Measurements from ENCODE around the gene TASL.
A peak's percentile ranks its signal among the peaks of the same experiment; 100 is the strongest.

The TASL gene

DNA sequence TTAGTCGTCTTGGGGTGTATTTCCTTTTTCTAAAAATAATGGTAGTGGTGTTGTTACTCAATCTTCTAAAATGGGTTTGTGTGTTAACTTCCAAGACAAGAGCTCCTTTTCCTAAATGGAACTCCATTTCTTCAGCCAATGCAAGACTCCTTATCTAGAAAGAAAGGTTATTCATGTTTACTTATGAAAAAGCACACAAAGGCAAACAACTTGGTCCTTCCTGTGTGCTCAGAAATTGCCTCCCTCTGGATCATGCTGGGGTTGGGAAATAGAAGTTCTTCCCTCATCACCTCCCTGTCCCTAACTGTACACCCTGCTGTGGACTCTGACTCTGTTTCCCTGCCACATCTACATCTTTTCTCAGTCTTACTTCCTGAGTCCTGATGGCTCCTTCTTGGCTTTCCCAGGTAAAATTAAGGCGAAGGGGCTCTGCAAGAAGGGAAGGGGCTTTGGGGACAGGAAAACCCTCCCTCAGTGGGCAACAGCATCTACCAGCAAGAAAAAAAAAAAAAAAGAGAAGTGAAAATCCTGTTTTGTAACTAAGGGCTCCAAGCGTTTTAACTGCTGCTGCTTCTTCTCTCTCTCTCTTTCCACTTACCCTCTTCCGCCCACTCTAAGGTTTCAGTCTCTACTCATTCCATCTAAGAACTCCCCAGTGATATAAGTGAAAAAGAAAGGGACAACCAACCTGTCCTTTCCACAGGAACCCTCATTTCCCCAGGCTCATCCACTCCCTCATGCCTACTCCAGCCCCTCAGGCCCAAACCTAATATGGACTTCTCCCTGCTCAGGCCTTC is 19.8 kb upstream of the TASL start:
- in situ Hi-C loops (cut with HindIII; ENCODE audit: low pct_unique_long_range_greater_than_20kb, low sequenced_read_pairs): no loop called here
- peak in 1 of 2 experiments; percentile 3 for DNase-seq (ENCODE audit: low read depth in 1 of 2, low spot score in 1 of 2)
- TF ChIP-seq JUND (IDR thresholded peaks at IDR 0.05; ENCODE audit: low read depth): no peak

GRCh38 chrX:30593440-30594200 is 16.1 kb upstream of the TASL start:
- DNase-seq (ENCODE audit: low read depth in 1 of 2, low spot score in 1 of 2): peak in 1 of 2 experiments; percentile 57
- no peak for TF ChIP-seq JUND (IDR thresholded peaks at IDR 0.05; ENCODE audit: low read depth)
- in situ Hi-C loops (cut with HindIII; ENCODE audit: low pct_unique_long_range_greater_than_20kb, low sequenced_read_pairs): no loop called here

DNA sequence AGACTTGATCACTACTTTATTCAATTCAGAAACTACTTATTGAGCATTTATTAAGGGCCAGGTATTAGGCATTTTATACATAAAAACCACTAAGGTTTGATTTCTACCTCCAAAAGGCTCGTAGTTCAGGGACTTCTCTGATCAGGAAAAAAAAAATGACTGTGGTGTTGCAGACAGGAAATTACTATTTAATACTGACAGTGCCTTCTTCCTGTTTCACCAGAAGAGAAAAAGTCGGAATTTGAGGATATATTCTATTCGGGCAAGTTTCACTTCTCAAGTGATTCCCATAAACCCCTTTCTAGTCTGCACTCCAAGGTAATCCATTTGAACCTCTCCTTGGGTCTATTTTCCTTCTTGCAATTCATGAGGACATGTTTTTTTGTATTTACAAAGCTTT is 15.3 kb upstream of the TASL start:
- in situ Hi-C loops (cut with HindIII; ENCODE audit: low pct_unique_long_range_greater_than_20kb, low sequenced_read_pairs): no loop called here
- DNase-seq (ENCODE audit: low read depth in 1 of 2, low spot score in 1 of 2): no peak
- TF ChIP-seq JUND (IDR thresholded peaks at IDR 0.05; ENCODE audit: low read depth): no peak

- in situ Hi-C loops (cut with HindIII; ENCODE audit: low pct_unique_long_range_greater_than_20kb, low sequenced_read_pairs): no loop called here
- TF ChIP-seq JUND (IDR thresholded peaks at IDR 0.05; ENCODE audit: low read depth): no peak
- DNase-seq (ENCODE audit: low read depth in 1 of 2, low spot score in 1 of 2): no peak
Observed at GRCh38 chrX:30590368-30590767, 12.8 kb upstream of the TASL start.

GRCh38 chrX:30589146-30589888 is 11.8 kb upstream of the TASL start:
- TF ChIP-seq JUND (IDR thresholded peaks at IDR 0.05; ENCODE audit: low read depth): no peak
- no peak for DNase-seq (ENCODE audit: low read depth in 1 of 2, low spot score in 1 of 2)
- in situ Hi-C loops (cut with HindIII; ENCODE audit: low pct_unique_long_range_greater_than_20kb, low sequenced_read_pairs): no loop called here

DNA sequence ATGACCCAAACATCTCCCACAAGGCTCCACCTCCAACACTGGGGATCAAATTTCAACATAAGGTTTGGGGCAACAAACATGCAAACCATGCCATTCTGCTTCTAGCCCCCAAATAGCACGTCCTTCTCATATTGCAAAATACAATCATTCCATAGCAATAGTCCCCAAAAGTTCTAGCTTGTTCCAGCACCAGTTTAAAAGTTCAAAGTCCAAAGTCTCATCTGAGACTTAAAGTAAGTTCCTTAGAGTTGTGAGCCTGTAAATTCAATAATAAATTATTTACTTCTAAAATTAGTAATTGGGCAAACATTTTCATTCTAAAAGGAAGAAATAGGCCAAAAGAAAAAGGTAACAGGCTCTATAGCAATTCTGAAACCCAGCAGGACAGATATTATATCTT is 8.9 kb upstream of the TASL start:
- DNase-seq (ENCODE audit: low read depth in 1 of 2, low spot score in 1 of 2): no peak
- TF ChIP-seq JUND (IDR thresholded peaks at IDR 0.05; ENCODE audit: low read depth): no peak
- in situ Hi-C loops (cut with HindIII; ENCODE audit: low pct_unique_long_range_greater_than_20kb, low sequenced_read_pairs): no loop called here

- no peak for TF ChIP-seq JUND (IDR thresholded peaks at IDR 0.05; ENCODE audit: low read depth)
- in situ Hi-C loops (cut with HindIII; ENCODE audit: low pct_unique_long_range_greater_than_20kb, low sequenced_read_pairs): no loop called here
- no peak for DNase-seq (ENCODE audit: low read depth in 1 of 2, low spot score in 1 of 2)
Observed at GRCh38 chrX:30582664-30583063, 5.1 kb upstream of the TASL start.

DNA sequence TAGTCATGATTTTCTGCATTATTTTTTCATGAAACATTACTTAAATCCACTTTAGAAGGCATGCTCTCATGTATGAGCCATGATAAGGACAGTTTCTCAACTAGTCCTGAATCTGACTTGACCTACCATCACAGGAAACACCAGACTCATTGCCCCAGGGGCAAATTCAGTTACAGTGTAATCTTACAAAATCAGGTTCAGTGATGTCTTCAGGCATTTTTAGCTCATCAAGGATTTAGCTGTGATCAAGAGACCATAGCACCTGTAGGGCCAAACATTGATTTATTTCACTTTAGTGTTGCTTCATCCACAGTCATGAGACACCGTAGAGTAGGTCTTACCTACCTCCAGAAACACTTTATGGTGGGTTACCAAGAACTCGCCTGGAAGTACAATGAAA is 3.1 kb upstream of the TASL start:
- no peak for TF ChIP-seq JUND (IDR thresholded peaks at IDR 0.05; ENCODE audit: low read depth)
- DNase-seq (ENCODE audit: low read depth in 1 of 2, low spot score in 1 of 2): no peak
- in situ Hi-C loops (cut with HindIII; ENCODE audit: low pct_unique_long_range_greater_than_20kb, low sequenced_read_pairs): no loop called here

- no peak for TF ChIP-seq JUND (IDR thresholded peaks at IDR 0.05; ENCODE audit: low read depth)
- DNase-seq (ENCODE audit: low read depth in 1 of 2, low spot score in 1 of 2): no peak
- in situ Hi-C loops (cut with HindIII; ENCODE audit: low pct_unique_long_range_greater_than_20kb, low sequenced_read_pairs): no loop called here
Observed at GRCh38 chrX:30576881-30577280, 685 bp downstream of the TASL start.

DNA sequence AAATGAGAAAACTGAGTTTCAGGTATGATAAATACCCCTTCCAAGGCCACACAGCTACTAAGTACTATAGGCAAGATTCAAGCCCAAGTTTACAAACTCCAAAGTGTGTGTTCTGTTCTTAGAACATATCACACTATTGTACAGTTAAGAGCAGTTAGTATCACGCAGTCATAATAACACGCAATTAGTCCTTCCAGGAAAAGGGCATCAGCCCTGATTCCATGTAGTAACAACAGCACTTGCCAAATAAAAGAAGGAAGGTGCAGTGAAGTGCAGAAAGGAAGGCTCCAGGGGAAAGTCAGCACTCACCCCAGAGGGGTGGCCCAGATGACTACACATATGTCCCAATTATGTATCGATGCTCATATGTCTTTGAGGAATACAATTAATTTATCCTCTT is 4.4 kb downstream of the TASL start:
- in situ Hi-C loops (cut with HindIII; ENCODE audit: low pct_unique_long_range_greater_than_20kb, low sequenced_read_pairs): no loop called here
- no peak for TF ChIP-seq JUND (IDR thresholded peaks at IDR 0.05; ENCODE audit: low read depth)
- DNase-seq (ENCODE audit: low read depth in 1 of 2, low spot score in 1 of 2): no peak

DNA sequence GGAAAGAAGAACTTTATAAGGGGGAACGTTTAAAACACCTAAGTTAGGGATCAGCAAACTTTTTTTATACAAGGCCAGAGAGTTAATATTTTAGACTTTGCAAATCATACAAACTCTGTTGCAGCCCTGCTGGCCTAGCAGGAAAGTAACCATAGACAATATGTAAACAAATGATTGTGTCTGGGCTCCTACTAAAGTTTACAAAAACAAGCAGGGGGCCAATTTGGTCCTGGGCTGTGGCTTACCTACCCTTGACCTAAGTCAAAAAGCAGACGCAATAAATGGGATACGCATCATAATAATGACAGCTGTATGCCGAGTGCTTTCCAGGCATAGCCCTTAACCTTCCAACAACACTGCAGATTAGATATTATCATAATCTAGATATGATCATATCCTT is 4.9 kb downstream of the TASL start:
- no peak for DNase-seq (ENCODE audit: low read depth in 1 of 2, low spot score in 1 of 2)
- in situ Hi-C loops (cut with HindIII; ENCODE audit: low pct_unique_long_range_greater_than_20kb, low sequenced_read_pairs): no loop called here

DNA sequence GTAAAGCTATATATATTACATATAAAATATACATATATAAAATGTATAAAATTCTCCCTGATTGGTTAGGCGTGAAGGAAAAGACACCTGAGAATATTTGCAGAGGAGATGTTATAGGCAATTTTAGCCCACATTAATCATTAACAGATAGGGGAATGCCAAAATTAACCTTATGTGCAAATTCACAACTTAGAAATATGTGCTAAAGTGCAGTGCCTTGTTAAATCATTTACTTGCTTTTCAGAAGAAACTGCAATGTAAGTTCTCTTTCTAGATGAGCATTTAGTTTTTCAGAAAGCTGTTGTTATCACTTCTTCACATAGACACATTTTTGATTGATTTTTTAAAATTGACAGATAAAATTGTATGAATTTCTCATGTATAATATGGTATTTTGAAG is 5.6 kb downstream of the TASL start:
- in situ Hi-C loops (cut with HindIII; ENCODE audit: low pct_unique_long_range_greater_than_20kb, low sequenced_read_pairs): no loop called here
- no peak for DNase-seq (ENCODE audit: low read depth in 1 of 2, low spot score in 1 of 2)
- TF ChIP-seq JUND (IDR thresholded peaks at IDR 0.05; ENCODE audit: low read depth): no peak

More for the DNA sequence above, 4.9 kb downstream of the TASL start:
- TF ChIP-seq JUND (IDR thresholded peaks at IDR 0.05; ENCODE audit: low read depth): no peak

GRCh38 chrX:30570505-30570904 is 7.1 kb downstream of the TASL start:
- DNase-seq (ENCODE audit: low read depth in 1 of 2, low spot score in 1 of 2): peak in 1 of 2 experiments; percentile 42
- in situ Hi-C loops (cut with HindIII; ENCODE audit: low pct_unique_long_range_greater_than_20kb, low sequenced_read_pairs): no loop called here
- TF ChIP-seq JUND (IDR thresholded peaks at IDR 0.05; ENCODE audit: low read depth): no peak
